Activated CD4-positive, alpha-beta T cell treated with anti-CD3 and anti-CD28 coated beads, Interleukin-2, amount 50 U/mL, for 48 hours (primary cell): ENCODE results near the gene TDRD1.

Experiments
- DNase-seq, 2 experiments: peaks; one replicate each; pipeline ENCODE4 v3.0.0-alpha.2; 2020

TDRD1 gene

GRCh38 chr10:114174695-114175188, 4.4 kb upstream of the TDRD1 start:
- DNase-seq = no peak

DNA sequence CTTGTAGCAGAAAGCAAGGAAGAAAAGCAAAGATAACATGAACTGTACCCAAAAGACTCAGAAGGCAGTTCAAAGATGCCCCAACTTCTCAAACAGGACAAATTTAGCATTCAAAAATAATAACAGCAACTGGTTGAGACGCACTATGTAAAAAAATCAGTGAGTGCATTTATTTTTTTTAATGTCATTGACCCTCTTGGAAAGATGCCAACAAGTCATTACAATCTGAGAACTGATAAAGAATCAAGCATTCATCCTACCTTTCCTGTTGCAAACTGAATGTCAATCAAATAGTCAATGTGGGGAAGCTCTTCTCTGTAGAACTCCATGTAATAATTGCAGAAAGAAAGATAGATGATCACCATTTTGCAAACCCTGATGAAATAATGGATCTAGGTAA, 3.5 kb upstream of the TDRD1 start:
- DNase-seq = no peak

- no peak for DNase-seq
These were observed 2.6 kb upstream of the TDRD1 start for GRCh38 chr10:114176511-114176910.

- no peak for DNase-seq
These were observed 594 bp downstream of the TDRD1 start for GRCh38 chr10:114179747-114180146.

GRCh38 chr10:114180937-114181336, 1.8 kb downstream of the TDRD1 start:
- no peak for DNase-seq

GRCh38 chr10:114181971-114182370, 2.8 kb downstream of the TDRD1 start:
- DNase-seq = no peak

DNA sequence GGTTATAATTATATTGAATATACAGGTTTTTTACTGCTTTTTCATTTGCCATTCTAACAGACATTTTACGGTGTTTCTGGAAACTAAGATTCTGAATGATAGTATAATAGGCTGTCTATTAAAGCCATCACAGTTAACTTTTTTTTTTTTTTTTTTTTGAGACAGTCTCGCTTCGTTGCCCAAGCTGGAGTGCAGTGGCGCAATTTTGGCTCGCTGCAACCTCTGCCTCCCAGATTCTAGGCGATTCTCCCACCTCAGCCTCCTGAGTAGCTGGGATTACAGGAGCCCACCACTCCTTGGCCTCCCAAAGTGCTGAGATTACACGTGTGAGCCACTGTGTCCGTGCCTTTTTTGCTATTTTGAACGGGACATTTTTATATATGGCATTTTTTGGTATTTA, 4.4 kb downstream of the TDRD1 start:
- no peak for DNase-seq

DNA sequence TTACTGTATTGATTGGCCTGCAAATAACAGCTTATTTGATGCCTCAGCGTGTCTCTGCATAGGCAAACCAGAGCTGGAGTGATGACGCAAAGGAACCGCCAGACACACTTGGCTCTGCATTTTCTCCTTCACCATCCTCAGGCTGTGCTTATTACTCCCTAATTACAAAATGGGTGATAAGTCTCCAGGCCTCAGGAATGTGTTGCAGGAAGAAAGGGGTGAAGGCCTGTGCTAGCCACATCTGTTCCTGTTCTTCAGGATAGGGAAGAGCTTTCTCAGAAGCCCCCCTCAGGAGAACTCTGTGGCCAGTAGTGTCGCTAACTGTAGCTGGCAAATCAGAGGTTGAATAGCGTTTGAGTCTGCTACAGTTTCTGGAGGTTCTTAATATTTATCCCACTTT, 5.1 kb downstream of the TDRD1 start:
- no peak for DNase-seq

DNA sequence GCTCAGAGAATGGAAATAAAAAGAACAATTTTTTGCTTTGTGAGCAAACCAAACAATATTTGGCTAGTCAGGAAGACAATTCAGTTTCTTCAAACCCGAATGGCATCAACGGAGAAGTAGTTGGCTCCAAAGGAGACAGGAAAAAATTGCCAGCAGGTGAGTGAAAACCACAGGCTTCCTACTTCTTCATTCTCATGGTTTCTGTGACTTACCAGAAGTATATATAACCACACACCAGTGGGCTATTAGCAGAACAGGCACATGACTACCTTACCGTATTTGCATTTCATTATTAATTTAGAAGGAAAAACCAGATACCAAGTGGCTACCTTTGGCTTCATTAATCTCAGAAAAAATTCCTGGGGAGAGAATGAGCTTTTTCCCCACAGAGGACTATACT, 8.8 kb downstream of the TDRD1 start:
- no peak for DNase-seq

DNA sequence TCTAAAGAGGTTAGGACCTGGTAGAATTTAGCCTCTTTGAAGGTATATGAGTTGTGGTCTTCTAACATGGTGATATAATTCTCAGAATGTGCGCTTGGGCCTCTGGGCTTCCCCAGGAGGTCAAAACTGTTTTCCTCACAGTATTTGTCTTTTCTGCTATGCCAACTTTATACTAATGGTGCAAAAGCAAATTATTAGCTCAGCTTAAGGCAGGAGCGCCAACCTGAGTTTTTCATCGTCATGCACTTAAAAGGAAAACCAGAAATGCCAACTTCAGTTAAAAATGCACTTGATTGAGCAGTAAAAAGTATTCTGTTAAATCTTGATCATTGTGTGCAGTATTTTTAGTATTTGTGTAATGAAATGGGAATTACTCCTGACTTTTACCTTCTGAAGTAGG, 9.7 kb downstream of the TDRD1 start:
- no peak for DNase-seq

- DNase-seq = no peak
These were observed 10.5 kb downstream of the TDRD1 start for GRCh38 chr10:114189700-114190099.

GRCh38 chr10:114195079-114195478, 15.9 kb downstream of the TDRD1 start:
- no peak for DNase-seq

DNA sequence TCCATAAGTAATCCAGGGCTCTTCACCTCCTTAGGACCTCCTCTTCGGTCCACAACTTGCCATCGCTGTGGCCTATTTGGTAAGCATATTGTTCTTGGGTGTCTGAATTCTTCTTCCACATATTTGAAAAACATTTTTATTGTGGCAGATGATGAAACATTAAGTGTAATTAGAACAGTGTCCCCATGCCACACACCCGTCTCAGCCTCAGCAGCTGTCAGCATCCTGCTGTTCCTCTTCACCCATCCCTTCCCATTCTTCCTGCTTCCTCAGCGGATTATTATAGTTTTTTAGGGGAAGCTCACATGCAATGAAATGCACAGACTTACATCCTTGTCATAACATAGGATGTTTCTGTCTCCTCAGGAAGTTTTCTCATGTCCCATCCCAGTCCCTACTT, 20.1 kb downstream of the TDRD1 start:
- no peak for DNase-seq

DNA sequence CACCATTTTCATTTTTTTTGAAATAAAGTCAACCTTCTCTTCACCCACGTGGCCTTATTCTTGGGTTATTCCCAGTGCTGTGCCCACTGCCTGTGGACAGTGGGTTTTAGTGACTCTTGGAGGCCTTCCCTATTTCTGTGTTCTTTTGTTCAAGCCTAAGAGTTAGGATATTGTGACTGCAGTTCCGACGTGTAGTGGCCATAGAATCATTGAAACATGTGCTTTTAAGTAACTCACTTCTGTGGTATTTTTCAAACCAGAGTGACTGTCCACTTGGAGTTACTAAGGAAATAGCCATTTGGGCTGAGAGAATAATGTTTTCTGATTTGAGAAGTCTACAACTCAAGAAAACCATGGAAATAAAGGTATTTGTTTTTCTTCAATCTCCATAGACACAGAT, 23.7 kb downstream of the TDRD1 start:
- DNase-seq = no peak

DNA sequence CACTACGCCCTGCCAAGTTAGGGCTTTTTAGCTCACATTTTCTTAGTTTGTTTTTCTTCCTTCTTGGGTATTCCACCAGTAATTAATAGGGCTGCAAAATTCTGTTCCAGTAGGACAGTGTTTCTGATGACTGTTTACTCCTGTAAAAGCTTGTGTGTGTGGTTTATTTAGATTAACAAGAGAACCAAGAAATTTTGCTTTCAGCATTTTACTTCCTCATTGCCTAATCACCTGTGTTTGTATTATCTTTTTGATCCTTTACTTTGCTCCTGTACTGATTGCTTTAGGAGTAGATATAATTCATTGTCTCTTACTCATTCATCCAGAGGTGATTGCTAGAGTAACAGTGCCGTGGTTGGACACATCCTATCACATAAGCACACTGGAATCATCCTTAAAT, 27.7 kb downstream of the TDRD1 start:
- no peak for DNase-seq

DNA sequence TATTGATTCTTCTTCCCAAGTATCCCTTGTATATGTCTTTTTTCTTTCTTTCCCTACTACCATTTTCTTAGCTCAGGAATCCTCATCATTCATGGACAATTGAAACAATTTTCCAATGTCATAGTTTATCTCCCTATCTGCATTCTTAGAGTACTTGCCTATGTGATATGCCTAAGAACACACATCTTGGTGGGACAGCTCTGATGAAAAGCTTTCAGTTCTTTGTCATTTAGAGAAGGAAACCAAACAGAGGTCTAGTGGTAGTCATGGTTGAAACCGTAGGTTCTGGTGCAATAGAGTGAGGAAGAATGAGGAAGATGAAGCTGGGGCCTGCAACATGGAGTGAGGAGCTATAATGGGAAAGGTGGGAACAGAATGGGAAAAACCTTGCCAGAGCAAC, 28.2 kb downstream of the TDRD1 start:
- DNase-seq = no peak

- DNase-seq = no peak
These were observed 29.2 kb downstream of the TDRD1 start for GRCh38 chr10:114208351-114208750.

DNA sequence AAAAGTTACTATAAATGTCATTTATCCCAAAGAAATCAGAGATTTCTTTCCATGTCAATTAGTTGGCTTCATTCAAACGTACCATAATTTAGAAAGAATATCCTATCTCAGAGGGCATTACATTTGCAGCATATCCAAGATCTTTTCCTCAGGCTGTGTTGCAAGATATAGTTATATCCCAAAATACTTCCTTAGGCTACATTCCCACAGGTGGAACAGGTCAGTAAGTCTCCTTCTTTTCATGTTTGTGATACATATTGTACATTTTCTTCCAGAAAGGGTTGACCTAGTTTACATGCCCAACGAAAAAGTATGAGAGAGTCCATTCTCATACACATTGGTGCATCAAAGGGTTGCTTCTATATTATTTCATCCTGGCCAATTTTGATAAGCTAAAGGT, 33.0 kb downstream of the TDRD1 start:
- no peak for DNase-seq

DNA sequence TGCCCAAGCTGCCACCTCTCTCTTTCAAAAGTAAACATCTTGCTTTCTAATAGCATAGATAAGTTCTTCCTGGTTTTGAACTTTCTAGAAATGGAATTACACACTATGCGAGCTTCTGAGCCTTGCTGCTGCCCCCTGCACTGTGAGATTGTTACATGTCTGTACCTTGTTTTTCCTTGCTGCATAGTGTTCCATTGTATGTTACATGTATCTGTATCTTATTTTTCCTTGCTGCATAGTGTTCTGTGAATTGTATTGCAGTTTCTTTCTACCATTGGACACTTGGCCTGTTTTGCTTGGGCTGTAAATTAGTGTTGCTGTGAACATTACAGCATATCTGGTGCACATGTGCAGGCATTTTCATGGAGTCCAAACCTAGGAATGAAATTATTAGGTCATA, 35.9 kb downstream of the TDRD1 start:
- DNase-seq = no peak

- DNase-seq = no peak
These were observed 41.1 kb downstream of the TDRD1 start for GRCh38 chr10:114220281-114220680.

DNA sequence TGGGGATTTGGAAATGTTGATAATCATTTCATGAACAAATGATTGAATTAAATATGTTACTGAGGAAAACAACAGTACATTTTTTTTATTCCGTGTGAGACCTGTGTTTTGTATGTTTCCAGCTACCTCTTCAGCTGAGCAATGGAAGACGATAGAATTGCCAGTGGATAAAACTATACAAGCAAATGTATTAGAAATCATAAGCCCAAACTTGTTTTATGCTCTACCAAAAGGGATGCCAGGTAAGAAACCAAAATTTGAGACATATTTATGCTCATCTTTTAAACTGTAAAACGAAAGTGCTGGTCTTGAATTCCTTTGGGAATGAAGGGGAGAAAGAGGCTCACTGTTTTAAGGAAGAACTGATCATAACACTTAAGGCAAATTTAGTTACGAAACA, 42.1 kb downstream of the TDRD1 start:
- no peak for DNase-seq

- no peak for DNase-seq
These were observed 43.9 kb downstream of the TDRD1 start for GRCh38 chr10:114223066-114223465.

DNA sequence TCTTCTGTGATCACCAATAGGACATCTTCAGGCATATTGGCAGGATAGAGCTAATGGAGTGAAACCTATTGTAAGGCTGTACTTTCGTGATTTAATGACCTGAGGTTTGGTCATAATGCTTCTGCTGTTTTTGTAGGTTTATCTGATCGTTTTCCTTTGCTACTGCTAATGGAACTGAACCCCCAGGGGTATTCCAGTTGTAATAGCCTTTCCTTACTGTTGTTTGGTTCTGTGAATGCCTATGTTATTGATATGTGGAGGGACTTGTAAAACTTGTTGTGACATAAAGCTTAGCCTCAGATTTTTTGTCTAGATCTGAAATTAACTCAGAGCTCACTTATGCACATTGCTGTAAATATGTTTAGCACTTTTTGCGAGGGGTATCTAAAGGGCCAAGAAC, 49.0 kb downstream of the TDRD1 start:
- DNase-seq = no peak

DNA sequence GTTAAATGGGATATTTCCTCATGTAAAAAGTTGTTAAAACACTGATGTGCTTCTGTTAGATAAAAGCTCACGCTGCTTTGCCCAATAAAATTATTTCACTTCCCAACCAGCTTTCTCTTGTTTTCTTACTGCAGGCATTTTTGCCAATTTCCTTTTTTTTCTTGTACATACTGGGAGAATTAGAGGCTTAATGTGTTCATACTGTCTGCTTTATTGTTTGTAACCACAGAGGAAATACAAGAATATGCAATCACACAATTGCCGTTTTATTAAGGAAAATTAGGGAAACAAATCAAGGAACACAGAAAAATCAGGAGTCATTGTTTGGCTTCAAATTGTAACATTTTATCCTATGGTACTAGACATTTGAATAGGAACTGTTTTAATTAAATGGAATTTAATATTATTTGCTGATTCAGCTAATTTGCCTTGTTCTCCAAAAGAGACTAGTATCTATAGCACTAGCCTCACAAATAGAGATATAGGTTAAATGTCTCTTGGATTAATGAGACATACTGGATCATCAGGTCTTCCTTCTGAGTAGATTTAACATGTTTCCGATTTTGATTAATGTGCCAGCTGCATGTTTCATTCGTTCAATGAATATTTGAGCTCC, 53.5 kb downstream of the TDRD1 start:
- no peak for DNase-seq

- DNase-seq = no peak
These were observed 54.3 kb downstream of the TDRD1 start for GRCh38 chr10:114233482-114233881.

DNA sequence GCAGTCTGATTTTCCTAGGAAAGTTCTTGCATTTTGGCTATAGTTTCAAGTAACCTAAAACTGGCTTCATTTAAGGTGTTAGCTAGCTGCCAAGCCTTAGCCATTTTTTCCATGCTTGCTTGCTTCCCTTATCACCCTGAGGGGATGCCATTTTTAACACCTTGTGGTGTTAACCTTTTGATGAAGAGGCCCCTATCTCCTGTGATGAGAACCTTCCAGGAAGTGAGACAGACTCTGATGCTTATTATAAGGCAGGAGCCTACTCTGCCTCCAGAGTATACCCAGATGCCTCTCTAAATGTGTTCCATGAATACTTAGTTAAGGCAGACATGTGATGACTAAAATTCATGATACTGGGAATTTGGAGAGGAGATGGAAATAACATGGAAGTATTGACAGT, 55.0 kb downstream of the TDRD1 start:
- no peak for DNase-seq
